Esophagus muscularis mucosa (tissue), 3 donors: ENCODE results near the gene CAPN1.

Experiments
- POLR2A ChIP-seq: fragments of 450-650 bp; IDR thresholded peaks from one replicate; pipeline ENCODE4 v1.6.1; 2017; ENCODE audit warnings: antibody characterized with exemption, moderate library complexity, mild to moderate bottlenecking, low read depth
- POLR2AphosphoS5 ChIP-seq, 2 donors: sonication (generic); formaldehyde crosslinking; IDR thresholded peaks; one replicate each; pipeline ENCODE4 v1.6.1; 2017; ENCODE audit warnings: antibody characterized with exemption in 2 of 2
- TF ChIP-seq, protein P1 (sequence below), 3 experiments: fragments of 200-600 bp in 2 of 3; fragments of 450-650 bp in 1 of 3; sonication (generic) in 2 of 3; IDR thresholded peaks; one replicate each; pipeline ENCODE4 v1.5.1; 2017 to 2019; ENCODE audit warnings: antibody characterized with exemption in 3 of 3, mild to moderate bottlenecking in 2 of 3, moderate library complexity in 1 of 3

DNA sequence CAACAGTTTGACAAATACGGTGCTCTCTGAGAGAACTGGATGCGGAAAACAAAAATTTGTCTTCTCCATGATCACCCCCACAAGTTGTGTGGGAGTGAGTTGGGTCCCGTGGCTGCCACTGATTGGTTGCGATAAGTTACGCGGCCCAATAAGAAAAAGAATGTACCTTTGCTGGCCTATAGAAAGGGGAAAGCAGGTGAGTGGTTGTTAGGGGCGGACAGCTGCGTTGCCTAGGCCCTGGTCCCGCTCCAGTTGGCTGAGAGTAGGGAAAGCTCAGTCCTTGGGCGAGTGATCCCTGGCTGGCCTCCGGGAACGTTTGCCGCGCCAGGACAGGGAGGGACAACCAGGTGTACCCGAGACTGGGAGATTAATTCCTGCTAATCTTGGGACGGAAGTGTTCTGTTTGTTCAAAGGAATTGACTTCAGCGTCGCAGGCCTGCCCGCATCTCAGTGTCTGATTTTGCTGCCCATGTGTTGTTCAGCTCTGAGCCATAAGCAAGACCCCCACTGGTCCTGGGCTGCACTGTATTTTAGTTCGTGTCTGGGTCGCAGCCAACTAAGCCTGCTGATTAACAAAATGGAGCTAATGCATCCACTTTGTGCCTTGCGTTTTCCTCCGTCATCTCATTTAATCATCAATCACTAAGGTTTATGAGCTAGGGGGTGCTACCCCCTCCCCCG, 46.6 kb upstream of the CAPN1 start:
- TF ChIP-seq, protein P1, sequence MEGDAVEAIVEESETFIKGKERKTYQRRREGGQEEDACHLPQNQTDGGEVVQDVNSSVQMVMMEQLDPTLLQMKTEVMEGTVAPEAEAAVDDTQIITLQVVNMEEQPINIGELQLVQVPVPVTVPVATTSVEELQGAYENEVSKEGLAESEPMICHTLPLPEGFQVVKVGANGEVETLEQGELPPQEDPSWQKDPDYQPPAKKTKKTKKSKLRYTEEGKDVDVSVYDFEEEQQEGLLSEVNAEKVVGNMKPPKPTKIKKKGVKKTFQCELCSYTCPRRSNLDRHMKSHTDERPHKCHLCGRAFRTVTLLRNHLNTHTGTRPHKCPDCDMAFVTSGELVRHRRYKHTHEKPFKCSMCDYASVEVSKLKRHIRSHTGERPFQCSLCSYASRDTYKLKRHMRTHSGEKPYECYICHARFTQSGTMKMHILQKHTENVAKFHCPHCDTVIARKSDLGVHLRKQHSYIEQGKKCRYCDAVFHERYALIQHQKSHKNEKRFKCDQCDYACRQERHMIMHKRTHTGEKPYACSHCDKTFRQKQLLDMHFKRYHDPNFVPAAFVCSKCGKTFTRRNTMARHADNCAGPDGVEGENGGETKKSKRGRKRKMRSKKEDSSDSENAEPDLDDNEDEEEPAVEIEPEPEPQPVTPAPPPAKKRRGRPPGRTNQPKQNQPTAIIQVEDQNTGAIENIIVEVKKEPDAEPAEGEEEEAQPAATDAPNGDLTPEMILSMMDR (IDR thresholded peaks at IDR 0.05): no peak
- TF ChIP-seq POLR2A (no peak), POLR2AphosphoS5 (IDR thresholded peaks at IDR 0.05) (peak in 1 of 2 donors; percentile 77)
